HEK293 (cell line): Measurements from ENCODE around the gene CST6.

Experiments
- BCL11A ChIP-seq: fragments of 450-650 bp; formaldehyde crosslinking; IDR thresholded peaks from 2 replicates; pipeline ENCODE4 v1.5.1; 2016; ENCODE audit warnings: low read depth, missing biosample characterization, missing genetic modification characterization
- GLI4 ChIP-seq: fragments of 450-650 bp; formaldehyde crosslinking; IDR thresholded peaks from 2 replicates; pipeline ENCODE4 v1.5.1; 2016; ENCODE audit warnings: missing biosample characterization, missing genetic modification characterization
- GLIS1 ChIP-seq: fragments of 450-650 bp; formaldehyde crosslinking; IDR thresholded peaks from 2 replicates; pipeline ENCODE4 v1.5.1; 2016; ENCODE audit warnings: missing biosample characterization, missing genetic modification characterization
- HOXA7 ChIP-seq: sonication (generic); formaldehyde crosslinking; IDR thresholded peaks from 2 replicates; pipeline ENCODE4 v1.8.1; 2022; ENCODE audit warnings: missing genetic modification reagents, borderline replicate concordance
- IKZF3 ChIP-seq: fragments of 450-650 bp; IDR thresholded peaks from 2 replicates; pipeline ENCODE4 v1.5.0; 2018; ENCODE audit warnings: missing biosample characterization, mild to moderate bottlenecking, missing genetic modification characterization, moderate library complexity
- KLF16 ChIP-seq: fragments of 450-650 bp; formaldehyde crosslinking; IDR thresholded peaks from 2 replicates; pipeline ENCODE4 v1.5.1; 2017; ENCODE audit warnings: missing biosample characterization, missing genetic modification characterization
- MYNN ChIP-seq: fragments of 450-650 bp; formaldehyde crosslinking; IDR thresholded peaks from 2 replicates; pipeline ENCODE4 v1.5.1; 2016; ENCODE audit warnings: missing biosample characterization, missing genetic modification characterization, borderline replicate concordance
- OSR2 ChIP-seq: fragments of 450-650 bp; formaldehyde crosslinking; IDR thresholded peaks from 2 replicates; pipeline ENCODE4 v1.5.1; 2016; ENCODE audit warnings: missing biosample characterization, missing genetic modification characterization
- RBAK ChIP-seq: fragments of 450-650 bp; formaldehyde crosslinking; IDR thresholded peaks from 2 replicates; pipeline ENCODE4 v1.5.1; 2016; ENCODE audit warnings: missing biosample characterization, missing genetic modification characterization
- SCRT1 ChIP-seq: fragments of 450-650 bp; formaldehyde crosslinking; IDR thresholded peaks from 2 replicates; pipeline ENCODE4 v1.5.1; 2016; ENCODE audit warnings: missing biosample characterization, missing genetic modification characterization, borderline replicate concordance
- SCRT2 ChIP-seq: fragments of 450-650 bp; formaldehyde crosslinking; IDR thresholded peaks from 2 replicates; pipeline ENCODE4 v1.5.1; 2016; ENCODE audit warnings: missing biosample characterization, missing genetic modification characterization
- SP2 ChIP-seq: fragments of 450-650 bp; formaldehyde crosslinking; IDR thresholded peaks from 2 replicates; pipeline ENCODE4 v1.5.1; 2016; ENCODE audit warnings: missing biosample characterization, missing genetic modification characterization
- TCF7L2 ChIP-seq: IDR thresholded peaks from 2 replicates; pipeline ENCODE4 v1.6.1; 2011; ENCODE audit warnings: low read depth, mild to moderate bottlenecking, inconsistent platforms, low read length, moderate library complexity, borderline replicate concordance
- YY2 ChIP-seq: fragments of 450-650 bp; formaldehyde crosslinking; IDR thresholded peaks from 2 replicates; pipeline ENCODE4 v1.5.1; 2016; ENCODE audit warnings: missing biosample characterization, missing genetic modification characterization
- ZBTB1 ChIP-seq: fragments of 450-650 bp; formaldehyde crosslinking; IDR thresholded peaks from 2 replicates; pipeline ENCODE4 v1.5.1; 2016; ENCODE audit warnings: missing biosample characterization, missing genetic modification characterization
- ZBTB17 ChIP-seq: fragments of 450-650 bp; formaldehyde crosslinking; IDR thresholded peaks from 2 replicates; pipeline ENCODE4 v1.5.1; 2016; ENCODE audit warnings: missing biosample characterization, missing genetic modification characterization
- ZBTB48 ChIP-seq: fragments of 450-650 bp; formaldehyde crosslinking; IDR thresholded peaks from 2 replicates; pipeline ENCODE4 v1.5.1; 2016; ENCODE audit warnings: missing biosample characterization, missing genetic modification characterization
- ZBTB7A ChIP-seq: fragments of 450-650 bp; formaldehyde crosslinking; IDR thresholded peaks from 2 replicates; pipeline ENCODE4 v1.5.1; 2016; ENCODE audit warnings: low read depth, missing biosample characterization, missing genetic modification characterization
- ZBTB8A ChIP-seq: fragments of 450-650 bp; formaldehyde crosslinking; IDR thresholded peaks from 2 replicates; pipeline ENCODE4 v1.5.1; 2016; ENCODE audit warnings: missing biosample characterization, missing genetic modification characterization
- ZNF121 ChIP-seq: fragments of 450-650 bp; formaldehyde crosslinking; IDR thresholded peaks from 2 replicates; pipeline ENCODE4 v1.5.1; 2016; ENCODE audit warnings: missing biosample characterization, missing genetic modification characterization
- ZNF138 ChIP-seq: fragments of 450-650 bp; formaldehyde crosslinking; IDR thresholded peaks from 2 replicates; pipeline ENCODE4 v1.5.1; 2016; ENCODE audit warnings: missing biosample characterization, missing genetic modification characterization, borderline replicate concordance
- ZNF140 ChIP-seq: fragments of 450-650 bp; formaldehyde crosslinking; IDR thresholded peaks from 2 replicates; pipeline ENCODE4 v1.5.1; 2016; ENCODE audit warnings: missing biosample characterization, missing genetic modification characterization
- ZNF146 ChIP-seq: fragments of 450-650 bp; formaldehyde crosslinking; IDR thresholded peaks from 2 replicates; pipeline ENCODE4 v1.5.1; 2016; ENCODE audit warnings: missing biosample characterization, missing genetic modification characterization
- ZNF2 ChIP-seq: fragments of 450-650 bp; formaldehyde crosslinking; IDR thresholded peaks from 2 replicates; pipeline ENCODE4 v1.5.1; 2016; ENCODE audit warnings: missing biosample characterization, missing genetic modification characterization
- ZNF214 ChIP-seq: fragments of 450-650 bp; formaldehyde crosslinking; IDR thresholded peaks from 2 replicates; pipeline ENCODE4 v1.5.1; 2017; ENCODE audit warnings: missing biosample characterization, mild to moderate bottlenecking, missing genetic modification characterization, borderline replicate concordance
- ZNF239 ChIP-seq: fragments of 450-650 bp; formaldehyde crosslinking; IDR thresholded peaks from 2 replicates; pipeline ENCODE4 v1.5.1; 2016; ENCODE audit warnings: missing biosample characterization, missing genetic modification characterization
- ZNF366 ChIP-seq: fragments of 450-650 bp; formaldehyde crosslinking; conservative IDR thresholded peaks from 2 replicates; pipeline ENCODE4 v1.5.1; 2016; ENCODE audit warnings: missing biosample characterization, missing genetic modification characterization
- ZNF529 ChIP-seq: fragments of 450-650 bp; formaldehyde crosslinking; IDR thresholded peaks from 2 replicates; pipeline ENCODE4 v1.5.1; 2017; ENCODE audit warnings: missing genetic modification characterization, missing biosample characterization; ENCODE audit not compliant: insufficient replicate concordance
- ZNF777 ChIP-seq: fragments of 450-650 bp; formaldehyde crosslinking; IDR thresholded peaks from 2 replicates; pipeline ENCODE4 v1.5.1; 2017; ENCODE audit warnings: missing biosample characterization, missing genetic modification characterization, borderline replicate concordance
- ZNF830 ChIP-seq: fragments of 450-650 bp; IDR thresholded peaks from 2 replicates; pipeline ENCODE4 v1.5.0; 2018; ENCODE audit warnings: missing biosample characterization, missing genetic modification characterization, low read depth, mild to moderate bottlenecking, moderate library complexity
- ZSCAN30 ChIP-seq: fragments of 450-650 bp; IDR thresholded peaks from 2 replicates; pipeline ENCODE4 v1.5.1; 2018; ENCODE audit warnings: missing biosample characterization, mild to moderate bottlenecking, missing genetic modification characterization, moderate library complexity
- TF ChIP-seq, protein P1 (sequence below): fragments of 450-650 bp; formaldehyde crosslinking; IDR thresholded peaks from 2 replicates; pipeline ENCODE4 v1.5.1; 2016; ENCODE audit warnings: missing biosample characterization, missing genetic modification characterization
- TF ChIP-seq, protein P2 (sequence below): sonication (generic); formaldehyde crosslinking; IDR thresholded peaks from 2 replicates; pipeline ENCODE4 v1.8.1; 2022; ENCODE audit warnings: mild to moderate bottlenecking, moderate library complexity, missing genetic modification reagents

The CST6 gene

DNA sequence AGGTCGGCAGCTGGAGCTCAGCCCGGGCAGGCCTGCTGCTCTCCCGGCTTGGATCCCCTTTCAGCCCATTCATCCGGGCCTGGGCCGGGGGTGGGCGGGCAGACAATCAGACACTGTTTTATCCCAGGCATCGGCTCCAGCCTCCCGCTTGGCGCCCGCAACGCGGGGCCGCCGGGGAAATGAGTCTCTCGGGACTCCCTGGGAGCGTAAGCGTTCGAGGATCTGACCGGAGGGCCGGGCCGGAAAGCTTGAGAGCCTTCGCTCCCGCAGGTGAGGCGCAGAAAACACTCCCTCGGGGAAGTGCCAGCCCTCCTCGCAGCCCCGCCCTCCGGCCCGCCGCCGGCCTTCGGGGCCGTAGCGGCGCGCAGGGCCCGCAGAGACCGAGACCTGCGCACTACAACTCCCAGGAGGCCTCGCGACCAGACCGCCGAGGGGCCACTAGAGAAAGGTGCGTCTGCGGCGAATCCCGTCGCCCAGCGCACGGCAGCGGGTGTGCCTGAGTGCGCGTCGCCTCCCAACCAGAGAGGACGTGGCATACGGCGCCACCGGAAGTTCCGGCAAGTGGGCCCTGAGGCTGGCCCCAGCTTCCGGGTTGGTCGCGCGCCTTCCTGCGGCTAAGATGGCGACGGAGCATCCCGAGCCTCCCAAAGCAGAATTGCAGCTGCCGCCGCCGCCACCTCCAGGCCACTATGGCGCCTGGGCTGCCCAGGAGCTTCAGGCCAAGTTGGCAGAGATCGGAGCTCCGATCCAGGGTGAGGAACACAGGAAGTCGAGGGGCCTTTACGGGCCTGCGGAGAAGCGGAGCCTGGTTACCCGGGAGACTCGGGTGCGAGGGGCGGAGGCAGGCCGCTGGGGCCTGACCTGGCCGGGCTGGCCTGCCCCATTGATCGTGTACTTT is 40.2 kb downstream of the CST6 start, which contains the start of gene SF3B2 (continued):
- TF ChIP-seq, protein P1, sequence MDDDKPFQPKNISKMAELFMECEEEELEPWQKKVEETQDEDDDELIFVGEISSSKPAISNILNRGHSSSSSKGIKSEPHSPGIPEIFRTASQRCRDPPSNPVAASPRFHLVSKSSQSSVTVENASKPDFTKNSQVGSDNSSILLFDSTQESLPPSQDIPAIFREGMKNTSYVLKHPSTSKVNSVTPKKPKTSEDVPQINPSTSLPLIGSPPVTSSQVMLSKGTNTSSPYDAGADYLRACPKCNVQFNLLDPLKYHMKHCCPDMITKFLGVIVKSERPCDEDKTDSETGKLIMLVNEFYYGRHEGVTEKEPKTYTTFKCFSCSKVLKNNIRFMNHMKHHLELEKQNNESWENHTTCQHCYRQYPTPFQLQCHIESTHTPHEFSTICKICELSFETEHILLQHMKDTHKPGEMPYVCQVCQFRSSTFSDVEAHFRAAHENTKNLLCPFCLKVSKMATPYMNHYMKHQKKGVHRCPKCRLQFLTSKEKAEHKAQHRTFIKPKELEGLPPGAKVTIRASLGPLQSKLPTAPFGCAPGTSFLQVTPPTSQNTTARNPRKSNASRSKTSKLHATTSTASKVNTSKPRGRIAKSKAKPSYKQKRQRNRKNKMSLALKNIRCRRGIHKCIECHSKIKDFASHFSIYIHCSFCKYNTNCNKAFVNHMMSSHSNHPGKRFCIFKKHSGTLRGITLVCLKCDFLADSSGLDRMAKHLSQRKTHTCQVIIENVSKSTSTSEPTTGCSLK: no peak
- TF ChIP-seq GLI4 (no peak; the same call in 1 of the 2 replicates), ZNF138 (tag by site-specific recombination) (no peak), IKZF3 (tag by site-specific recombination) (peak; percentile 67), ZNF140 (no peak), ZNF2 (tag by site-specific recombination) (peak; percentile 38; the same call in 1 of the 2 replicates), SCRT1 (no peak), SCRT2 (tag by site-specific recombination) (peak; percentile 46; the same call in 1 of the 2 replicates), ZNF146 (tag by site-specific recombination) (no peak), SP2 (tag by site-specific recombination) (peak; percentile 97), ZNF239 (no peak), ZNF366 (tag by site-specific recombination) (no peak), TCF7L2 (no peak), ZNF214 (tag by site-specific recombination) (no peak), ZNF777 (tag by site-specific recombination) (no peak), RBAK (tag by site-specific recombination) (no peak), HOXA7 (no peak), KLF16 (tag by site-specific recombination) (peak; percentile 36; the same call in 1 of the 2 replicates), ZBTB48 (tag by site-specific recombination) (peak; percentile 48; the same call in 1 of the 2 replicates), ZBTB7A (no peak), ZBTB17 (tag by site-specific recombination) (peak; percentile 91), ZNF529 (tag by site-specific recombination) (no peak), ZSCAN30 (peak; percentile 61; the same call in 1 of the 2 replicates), BCL11A (tag by site-specific recombination) (no peak), GLIS1 (tag by site-specific recombination) (peak; percentile 85), ZBTB1 (tag by site-specific recombination) (no peak), OSR2 (tag by site-specific recombination) (no peak), ZNF121 (tag by site-specific recombination) (no peak), ZNF830 (tag by site-specific recombination) (no peak), MYNN (tag by site-specific recombination) (no peak), YY2 (tag by site-specific recombination) (peak; percentile 84), ZBTB8A (tag by site-specific recombination) (peak; percentile 75)
- TF ChIP-seq, protein P2, sequence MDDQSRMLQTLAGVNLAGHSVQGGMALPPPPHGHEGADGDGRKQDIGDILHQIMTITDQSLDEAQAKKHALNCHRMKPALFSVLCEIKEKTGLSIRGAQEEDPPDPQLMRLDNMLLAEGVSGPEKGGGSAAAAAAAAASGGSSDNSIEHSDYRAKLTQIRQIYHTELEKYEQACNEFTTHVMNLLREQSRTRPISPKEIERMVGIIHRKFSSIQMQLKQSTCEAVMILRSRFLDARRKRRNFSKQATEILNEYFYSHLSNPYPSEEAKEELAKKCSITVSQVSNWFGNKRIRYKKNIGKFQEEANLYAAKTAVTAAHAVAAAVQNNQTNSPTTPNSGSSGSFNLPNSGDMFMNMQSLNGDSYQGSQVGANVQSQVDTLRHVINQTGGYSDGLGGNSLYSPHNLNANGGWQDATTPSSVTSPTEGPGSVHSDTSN (CRISPR knock-in tag): no peak
